Activated naive CD4-positive, alpha-beta T cell treated with anti-CD3 and anti-CD28 coated beads, Interleukin-2, amount 50 U/mL, for 24 hours (primary cell): ENCODE measurements around the gene ALDH8A1.

ENCODE experiments used
- H3K27ac Mint-ChIP-seq: one replicate; pipeline ENCODE4 v1.8.0; 2021; ENCODE audit warnings: mild to moderate bottlenecking, mixed read lengths
- H3K27me3 Mint-ChIP-seq: one replicate; pipeline ENCODE4 v1.8.0; 2021; ENCODE audit warnings: mixed read lengths
- H3K36me3 Mint-ChIP-seq: one replicate; pipeline ENCODE4 v1.8.0; 2021; ENCODE audit warnings: mixed read lengths
- H3K4me1 Mint-ChIP-seq: one replicate; pipeline ENCODE4 v1.8.0; 2021; ENCODE audit warnings: mixed read lengths
- H3K4me3 Mint-ChIP-seq: one replicate; pipeline ENCODE4 v1.8.0; 2021; ENCODE audit warnings: mild to moderate bottlenecking, mixed read lengths
- H3K9me3 Mint-ChIP-seq: one replicate; pipeline ENCODE4 v1.8.0; 2021; ENCODE audit warnings: mixed read lengths

The ALDH8A1 gene

DNA sequence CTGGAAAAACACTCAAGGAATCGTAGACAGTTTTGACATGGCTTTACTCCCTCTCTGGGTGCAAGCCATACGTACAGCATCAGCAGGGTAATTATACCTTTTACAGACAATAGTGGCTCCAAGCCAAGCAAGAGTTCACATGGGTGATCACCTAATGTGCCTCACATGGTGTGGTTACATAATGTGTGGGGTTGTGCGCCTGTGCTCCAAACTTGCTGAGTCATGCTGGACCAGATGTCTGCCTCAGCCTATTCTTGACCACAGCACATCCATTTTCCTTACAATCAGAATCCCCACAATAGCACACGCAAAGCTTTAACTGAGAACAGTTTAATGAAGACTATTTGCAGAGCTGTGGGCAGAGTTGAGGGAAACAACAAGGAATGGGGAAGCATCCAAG lies 74.5 kb downstream of the ALDH8A1 start:
- Mint-ChIP-seq H3K27me3 (no peaks in the 10 kb centered on the region), H3K4me1 (peaks cover 21% of the 10 kb centered on the region), H3K4me3 (no peak overlapping the region), H3K9me3 (peaks cover 5% of the 10 kb centered on the region), H3K36me3 (no peaks in the 10 kb centered on the region), H3K27ac (no peak overlapping the region)

- Mint-ChIP-seq H3K4me1 (peaks cover 21% of the 10 kb centered on the region), H3K9me3 (peaks cover 5% of the 10 kb centered on the region), H3K36me3 (no peaks in the 10 kb centered on the region), H3K27me3 (no peaks in the 10 kb centered on the region), H3K4me3 (peak overlapping the region; percentile 77), H3K27ac (peak overlapping the region; percentile 41)
Observed at GRCh38 chr6:134873500-134874388, 76.2 kb downstream of the ALDH8A1 start.

GRCh38 chr6:134870677-134871498 lies 79.0 kb downstream of the ALDH8A1 start:
- H3K27ac Mint-ChIP-seq, result no peak overlapping the region
- peaks cover 21% of the 10 kb centered on the region for H3K4me1 Mint-ChIP-seq
- H3K9me3 Mint-ChIP-seq, result peaks cover 5% of the 10 kb centered on the region
- H3K27me3 Mint-ChIP-seq, result no peaks in the 10 kb centered on the region
- H3K4me3 Mint-ChIP-seq, result no peak overlapping the region
- no peaks in the 10 kb centered on the region for H3K36me3 Mint-ChIP-seq

GRCh38 chr6:134868812-134869211 lies 81.1 kb downstream of the ALDH8A1 start:
- H3K4me1 Mint-ChIP-seq, result peaks cover 14% of the 10 kb centered on the region
- no peaks in the 10 kb centered on the region for H3K27me3 Mint-ChIP-seq
- H3K9me3 Mint-ChIP-seq, result no peaks in the 10 kb centered on the region
- no peak overlapping the region for H3K27ac Mint-ChIP-seq
- no peak overlapping the region for H3K4me3 Mint-ChIP-seq
- H3K36me3 Mint-ChIP-seq, result no peaks in the 10 kb centered on the region
